ENCODE data around the gene CECR2. TPM values are rescaled to one million over a fixed set of nuclear protein-coding genes. Genes with fewer than 3 reads are reported as not detected.

The CECR2 gene
- total RNA-seq, 1 experiment from 2014 or later: 154 TPM

- no peak overlapping the region for H3K4me2 ChIP-seq (ENCODE audit: insufficient read depth, insufficient read length, low read length)
- H3K4me1 Mint-ChIP-seq: peaks cover 53 to 58% of the 10 kb centered on the region in 2 experiments
- H3K4me3 Mint-ChIP-seq: no peak overlapping the region; a peak in 1 of 5 replicates
- H3T11ph ChIP-seq (ENCODE audit: low read length): no peak overlapping the region
- H4K20me1 ChIP-seq (ENCODE audit: control insufficient read depth, insufficient read depth, insufficient read length): no peaks in the 10 kb centered on the region
- H3K4me1 ChIP-seq (ENCODE audit: insufficient read depth, low read length): peaks cover 4% of the 10 kb centered on the region
- no peak overlapping the region for H2BK120ac ChIP-seq (ENCODE audit: low read depth, low read length, poor library complexity, severe bottlenecking)
- H3K79me1 ChIP-seq (ENCODE audit: insufficient read depth, low read depth, low read length, poor library complexity, severe bottlenecking): peaks cover 2% of the 10 kb centered on the region
- DNase-seq: no peak
- H3K9ac ChIP-seq (ENCODE audit: extremely low read depth, insufficient read length, low read length): no peak overlapping the region
- H3K14ac ChIP-seq (ENCODE audit: insufficient read depth, low read length): no peak overlapping the region
- no peaks in the 10 kb centered on the region for H3K23me2 ChIP-seq (ENCODE audit: insufficient read length, low read depth, low read length, poor library complexity, severe bottlenecking)
- H3K36me3 Mint-ChIP-seq (ENCODE audit: insufficient read depth in 1 of 3, low read depth in 3 of 3): peaks cover 30 to 62% (median 42%) of the 10 kb centered on the region in 3 experiments
- H3K56ac ChIP-seq (ENCODE audit: insufficient read length, low read depth, low read length): no peak overlapping the region
- H3K27ac ChIP-seq (ENCODE audit: insufficient read length, low read depth, low read length): no peak overlapping the region
- H3K27ac Mint-ChIP-seq: peak overlapping the region in 2 of 3 experiments; percentile 3 to 74; a peak in 3 of 7 replicates
- H3K9me3 ChIP-seq (ENCODE audit: control insufficient read depth, low read depth, low read length): no peaks in the 10 kb centered on the region
- no peak for TF ChIP-seq CTCF (conservative IDR thresholded peaks at IDR 0.05)
- no CpG with 5 or more reads among the region's 10 CpGs for WGBS (ENCODE audit: extremely low coverage, insufficient read length, low lambda C conversion rate)
- H4K8ac ChIP-seq (replicated peaks; ENCODE audit: insufficient read length, low read depth, low read length): no peak overlapping the region
- H3K27me3 ChIP-seq (ENCODE audit: insufficient read depth, low read length): no peaks in the 10 kb centered on the region
- H3K27me3 Mint-ChIP-seq (ENCODE audit: low read depth): no peaks in the 10 kb centered on the region
- H3K18ac ChIP-seq (ENCODE audit: insufficient read length, low read depth, low read length): no peak overlapping the region
- no peak overlapping the region for H2AK5ac ChIP-seq (ENCODE audit: insufficient read length, low read length)
- H2BK12ac ChIP-seq (ENCODE audit: insufficient read length, low read depth, low read length): no peak overlapping the region
- no peak overlapping the region for H4K91ac ChIP-seq (ENCODE audit: insufficient read length, low read depth, low read length)
- H3K23ac ChIP-seq (ENCODE audit: insufficient read length, low read depth, low read length): no peak overlapping the region
- H2BK5ac ChIP-seq (ENCODE audit: insufficient read length, low read length): no peak overlapping the region
- no peak overlapping the region for H2BK20ac ChIP-seq (ENCODE audit: low read depth, low read length, poor library complexity, severe bottlenecking)
- peaks cover 5 to 18% of the 10 kb centered on the region in 2 experiments for H3K9me3 Mint-ChIP-seq
- no peak overlapping the region for H4K5ac ChIP-seq (ENCODE audit: insufficient read length, low read depth, low read length)
- peaks cover 80% of the 10 kb centered on the region for H3K79me2 ChIP-seq (ENCODE audit: insufficient read depth, low read length)
- no peak overlapping the region for H2AFZ ChIP-seq (ENCODE audit: low read length)
- H3K4ac ChIP-seq (ENCODE audit: low read depth, low read length): no peak overlapping the region
- H2BK15ac ChIP-seq (ENCODE audit: low read depth, low read length): no peak overlapping the region
These were observed 19.0 kb downstream of the CECR2 start for GRCh38 chr22:17388235-17388634.
